ENCODE data around the gene LARGE1. TPM values are rescaled to one million over a fixed set of nuclear protein-coding genes. Genes with fewer than 3 reads are reported as not detected.

Gene LARGE1
- total RNA-seq, 1 donor from 2014 or later = 29.5 TPM

- Histone ChIP-seq H3K4me3 (no peak overlapping the region), H3K4me1 (no peaks in the 10 kb centered on the region), H3K36me3 (no peaks in the 10 kb centered on the region), H3K9me3 (no peaks in the 10 kb centered on the region), H3K27me3 (no peaks in the 10 kb centered on the region), H3K27ac (no peak overlapping the region)
- no peak for DNase-seq (ENCODE audit: extremely low spot score in 2 of 2)
- TF ChIP-seq POLR2AphosphoS5 (IDR thresholded peaks at IDR 0.05; ENCODE audit: insufficient read depth in 1 of 2, low read depth in 1 of 2) (no peak), POLR2A (IDR thresholded peaks at IDR 0.05) (no peak), CTCF (IDR thresholded peaks at IDR 0.05) (no peak)
- intact Hi-C loops (cut with DNase I) = no loop called here
Measured at GRCh38 chr22:33389936-33390335, 530.3 kb downstream of the LARGE1 start.

- no peaks in the 10 kb centered on the region for H3K27me3 ChIP-seq
- no peak for DNase-seq (ENCODE audit: extremely low spot score in 2 of 2)
- intact Hi-C loops (cut with DNase I) = no loop called here
- no peak overlapping the region for H3K4me3 ChIP-seq
- H3K36me3 ChIP-seq = no peaks in the 10 kb centered on the region
- no peak for TF ChIP-seq POLR2AphosphoS5 (IDR thresholded peaks at IDR 0.05; ENCODE audit: insufficient read depth in 1 of 2, low read depth in 1 of 2)
- no peak for TF ChIP-seq CTCF (IDR thresholded peaks at IDR 0.05)
- no peak for TF ChIP-seq POLR2A (IDR thresholded peaks at IDR 0.05)
- H3K4me1 ChIP-seq = no peaks in the 10 kb centered on the region
- H3K9me3 ChIP-seq = no peaks in the 10 kb centered on the region
- H3K27ac ChIP-seq = no peak overlapping the region
Measured at GRCh38 chr22:33386270-33386669, 534.0 kb downstream of the LARGE1 start.

GRCh38 chr22:33385611-33386010 lies 534.7 kb downstream of the LARGE1 start:
- no peaks in the 10 kb centered on the region for H3K4me1 ChIP-seq
- H3K36me3 ChIP-seq = no peaks in the 10 kb centered on the region
- intact Hi-C loops (cut with DNase I) = no loop called here
- DNase-seq (ENCODE audit: extremely low spot score in 2 of 2) = no peak
- TF ChIP-seq POLR2A (IDR thresholded peaks at IDR 0.05) (no peak), CTCF (IDR thresholded peaks at IDR 0.05) (no peak), POLR2AphosphoS5 (IDR thresholded peaks at IDR 0.05; ENCODE audit: insufficient read depth in 1 of 2, low read depth in 1 of 2) (no peak)
- no peaks in the 10 kb centered on the region for H3K27me3 ChIP-seq
- H3K27ac ChIP-seq = no peak overlapping the region
- no peak overlapping the region for H3K4me3 ChIP-seq
- H3K9me3 ChIP-seq = no peaks in the 10 kb centered on the region

- no peaks in the 10 kb centered on the region for H3K9me3 ChIP-seq
- H3K4me1 ChIP-seq = no peaks in the 10 kb centered on the region
- H3K4me3 ChIP-seq = no peak overlapping the region
- TF ChIP-seq POLR2A (IDR thresholded peaks at IDR 0.05) (no peak), CTCF (IDR thresholded peaks at IDR 0.05) (no peak), POLR2AphosphoS5 (IDR thresholded peaks at IDR 0.05; ENCODE audit: insufficient read depth in 1 of 2, low read depth in 1 of 2) (no peak)
- intact Hi-C loops (cut with DNase I) = no loop called here
- H3K27ac ChIP-seq = no peak overlapping the region
- DNase-seq (ENCODE audit: extremely low spot score in 2 of 2) = no peak
- no peaks in the 10 kb centered on the region for H3K27me3 ChIP-seq
- H3K36me3 ChIP-seq = no peaks in the 10 kb centered on the region
Measured at GRCh38 chr22:33382436-33382835, 537.8 kb downstream of the LARGE1 start.

GRCh38 chr22:33381531-33382406 lies 538.5 kb downstream of the LARGE1 start:
- H3K9me3 ChIP-seq = no peaks in the 10 kb centered on the region
- H3K4me3 ChIP-seq = no peak overlapping the region
- H3K27me3 ChIP-seq = no peaks in the 10 kb centered on the region
- intact Hi-C loops (cut with DNase I) = no loop called here
- DNase-seq (ENCODE audit: extremely low spot score in 2 of 2) = no peak
- H3K27ac ChIP-seq = no peak overlapping the region
- no peaks in the 10 kb centered on the region for H3K4me1 ChIP-seq
- no peaks in the 10 kb centered on the region for H3K36me3 ChIP-seq
- no peak for TF ChIP-seq POLR2AphosphoS5 (IDR thresholded peaks at IDR 0.05; ENCODE audit: insufficient read depth in 1 of 2, low read depth in 1 of 2)
- no peak for TF ChIP-seq CTCF (IDR thresholded peaks at IDR 0.05)
- TF ChIP-seq POLR2A (IDR thresholded peaks at IDR 0.05) = no peak
